Measurements from ENCODE around the gene MYO5B. TPM values are rescaled to one million over a fixed set of nuclear protein-coding genes. Genes with fewer than 3 reads are reported as not detected.

MYO5B gene
- total and polyA plus RNA-seq, 10 of the 15 experiments (the other 5 are each of a cell fraction or from before 2014, with no cell fraction given): 2.5 to 4.5 (median 3.3) TPM

DNA sequence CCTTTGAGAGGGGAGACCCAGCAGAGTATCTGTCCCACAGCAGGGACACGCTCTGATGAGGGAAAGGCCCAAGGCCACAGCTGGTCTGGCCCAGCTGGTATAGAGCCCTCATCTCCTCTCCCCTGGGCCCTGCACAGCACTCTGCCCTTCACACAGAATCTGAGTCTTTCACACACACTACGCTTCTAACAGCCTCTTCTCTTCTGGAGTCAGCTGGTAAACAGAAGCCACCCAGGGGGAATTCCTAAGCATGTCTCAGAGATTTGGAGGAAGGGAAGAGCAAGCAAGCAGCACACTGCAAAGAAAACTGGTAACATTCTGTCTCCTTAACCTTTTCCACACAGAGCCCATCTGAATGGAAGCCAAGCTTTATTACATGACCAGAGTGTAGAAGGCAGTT is 260.5 kb downstream of the MYO5B start:
- POLR2A ChIA-PET: no interaction called here
- Histone ChIP-seq H2AFZ (ENCODE audit: control insufficient read depth, low read depth, low read length) (no peak overlapping the region), H3K9me3 (replicated peaks; ENCODE audit: control insufficient read depth, insufficient read depth, low read length) (no peaks in the 10 kb centered on the region), H3K4me1 (ENCODE audit: control insufficient read depth, insufficient read depth, low read length) (no peaks in the 10 kb centered on the region; the same call in 1 of the 2 replicates), H3K27ac (ENCODE audit: control insufficient read depth, insufficient read depth) (no peak overlapping the region), H3K9ac (ENCODE audit: control insufficient read depth, insufficient read depth, low read length) (no peak overlapping the region), H3K79me2 (ENCODE audit: control insufficient read depth, insufficient read depth, low read length) (no peaks in the 10 kb centered on the region), H3K27me3 (replicated peaks in 1 of 2; ENCODE audit: control insufficient read depth in 2 of 2, insufficient read depth in 2 of 2, low read length in 1 of 2) (peaks cover 0 to 2% of the 10 kb centered on the region in 2 experiments; a peak in 3 of 4 replicates), H4K20me1 (ENCODE audit: control insufficient read depth, insufficient read depth) (no peaks in the 10 kb centered on the region), H3K4me2 (ENCODE audit: control insufficient read depth, insufficient read depth) (no peak overlapping the region), H3K36me3 (ENCODE audit: control insufficient read depth in 2 of 2, insufficient read depth in 2 of 2, low read length in 1 of 2) (no peaks in the 10 kb centered on the region), H3K4me3 (no peak overlapping the region)
- intact Hi-C loops (cut with micrococcal nuclease; ENCODE audit: unreplicated experiment): no loop called here
- DNase-seq (ENCODE audit: low read depth, low spot score) (no peak), ATAC-seq (peak; percentile 79), FAIRE-seq (no peak)
- in situ Hi-C loops (cut with MboI): no loop called here
- SMC1A ChIA-PET (ENCODE audit: uncharacterized antibody, unreplicated experiment): interaction anchor here (0.7 to 1.3 kb wide), 5 partner anchors 9 to 262 kb away, joined by 3 to 4 read pairs (median 3); no protein-coding TSS in a partner anchor
- 30% methylated on average over 2 of the region's 2 CpGs for WGBS (ENCODE audit: insufficient coverage, insufficient replicate concordance, low lambda C conversion rate, missing lambda C conversion rate)
- CTCF ChIA-PET: no interaction called here
- TF ChIP-seq EZH2 (IDR thresholded peaks at IDR 0.05; ENCODE audit: borderline replicate concordance, control insufficient read depth, low read depth, low read length) (no peak), ATF7 (IDR thresholded peaks at IDR 0.05; ENCODE audit: low read depth) (no peak), EP300 (IDR thresholded peaks at IDR 0.05; ENCODE audit: borderline replicate concordance in 1 of 2, control insufficient read depth in 1 of 2, low read depth in 2 of 2, low read length in 2 of 2) (no peak), TCF12 (IDR thresholded peaks at IDR 0.05; ENCODE audit: low read depth, low read length) (0 out of 2 replicates have a peak, but pooled peaks have one; percentile 30), CREM (IDR thresholded peaks at IDR 0.05; ENCODE audit: low read depth) (no peak), MEF2B (IDR thresholded peaks at IDR 0.05; ENCODE audit: partially characterized antibody, poor library complexity, severe bottlenecking) (peak; percentile 85), ESRRA (IDR thresholded peaks at IDR 0.05; ENCODE audit: low read length) (no peak), ZBTB33 (IDR thresholded peaks at IDR 0.05) (no peak), HDAC6 (IDR thresholded peaks at IDR 0.05; ENCODE audit: unreplicated experiment) (no peak), TCF7 (IDR thresholded peaks at IDR 0.05; ENCODE audit: borderline replicate concordance) (no peak), RUNX3 (IDR thresholded peaks at IDR 0.05; ENCODE audit: low read length) (peak; percentile 9; the same call in 1 of the 2 replicates), JUND (IDR thresholded peaks at IDR 0.05; ENCODE audit: low read depth, low read length) (no peak)
- RAD21 ChIA-PET (ENCODE audit: unreplicated experiment): interaction anchor here (1.0 kb wide), 1 partner anchor 33 kb away, joined by 4 read pairs; no protein-coding TSS in a partner anchor
- no TSS peak for BruUV-seq (replicated peaks)
